Liver (tissue), 3 donors: ENCODE measurements around the gene THADA.

Experiments used
- EGR1 ChIP-seq, 2 donors: IDR thresholded peaks; 2 replicates each; pipeline ENCODE4 v1.6.1; 2016 to 2018; ENCODE audit warnings: antibody characterized with exemption in 2 of 2, low read depth in 2 of 2
- GABPA ChIP-seq, 2 donors: IDR thresholded peaks in 1 of 2; conservative IDR thresholded peaks in 1 of 2; 2 replicates each; pipeline ENCODE4 v1.6.1; 2016; ENCODE audit warnings: antibody characterized with exemption in 2 of 2, mild to moderate bottlenecking in 1 of 2, moderate library complexity in 1 of 2
- TF ChIP-seq, protein P1 (sequence below): fragments of 150-350 bp; IDR thresholded peaks from 2 replicates; pipeline ENCODE4 v1.5.1; 2017; ENCODE audit warnings: improper control_type of control experiment, low read depth, low read length; ENCODE audit not compliant: missing input control
- TF ChIP-seq, protein P2 (sequence below): IDR thresholded peaks from 2 replicates; pipeline ENCODE4 v1.6.1; 2016; ENCODE audit warnings: antibody characterized with exemption, mild to moderate bottlenecking
- donor health status: healthy.
- donor health status: healthy.

DNA sequence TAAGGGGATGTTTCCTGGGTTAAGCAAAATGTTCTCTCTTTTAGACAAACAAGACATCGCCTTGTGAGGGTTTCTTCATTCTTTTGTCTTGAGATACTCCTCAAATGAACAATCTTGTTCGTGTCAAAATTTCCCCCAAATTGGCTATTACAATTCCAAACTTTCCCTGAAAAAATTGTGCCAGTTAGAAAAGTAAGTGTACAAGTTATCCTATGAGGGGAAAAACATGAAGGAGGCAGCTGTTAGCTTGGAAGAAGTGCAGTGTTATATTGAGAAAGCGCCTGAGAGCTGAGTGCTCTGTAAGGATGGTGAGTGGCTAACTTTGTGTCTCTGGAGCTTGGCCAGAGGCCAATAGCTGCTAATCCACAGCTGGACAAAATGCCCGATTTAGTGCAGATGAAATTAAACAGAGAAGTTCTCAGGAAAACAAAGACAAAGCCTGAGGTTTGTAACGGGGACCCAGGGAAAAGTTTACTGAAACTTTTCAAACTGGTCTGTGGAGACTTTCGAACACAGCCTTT lies 27.2 kb upstream of the THADA start:
- TF ChIP-seq, protein P1, sequence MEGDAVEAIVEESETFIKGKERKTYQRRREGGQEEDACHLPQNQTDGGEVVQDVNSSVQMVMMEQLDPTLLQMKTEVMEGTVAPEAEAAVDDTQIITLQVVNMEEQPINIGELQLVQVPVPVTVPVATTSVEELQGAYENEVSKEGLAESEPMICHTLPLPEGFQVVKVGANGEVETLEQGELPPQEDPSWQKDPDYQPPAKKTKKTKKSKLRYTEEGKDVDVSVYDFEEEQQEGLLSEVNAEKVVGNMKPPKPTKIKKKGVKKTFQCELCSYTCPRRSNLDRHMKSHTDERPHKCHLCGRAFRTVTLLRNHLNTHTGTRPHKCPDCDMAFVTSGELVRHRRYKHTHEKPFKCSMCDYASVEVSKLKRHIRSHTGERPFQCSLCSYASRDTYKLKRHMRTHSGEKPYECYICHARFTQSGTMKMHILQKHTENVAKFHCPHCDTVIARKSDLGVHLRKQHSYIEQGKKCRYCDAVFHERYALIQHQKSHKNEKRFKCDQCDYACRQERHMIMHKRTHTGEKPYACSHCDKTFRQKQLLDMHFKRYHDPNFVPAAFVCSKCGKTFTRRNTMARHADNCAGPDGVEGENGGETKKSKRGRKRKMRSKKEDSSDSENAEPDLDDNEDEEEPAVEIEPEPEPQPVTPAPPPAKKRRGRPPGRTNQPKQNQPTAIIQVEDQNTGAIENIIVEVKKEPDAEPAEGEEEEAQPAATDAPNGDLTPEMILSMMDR: no peak
- no peak for TF ChIP-seq GABPA (IDR thresholded peaks at IDR 0.05 in 1 of 2, conservative IDR thresholded peaks at IDR 0.05 in 1 of 2)
- TF ChIP-seq, protein P2, sequence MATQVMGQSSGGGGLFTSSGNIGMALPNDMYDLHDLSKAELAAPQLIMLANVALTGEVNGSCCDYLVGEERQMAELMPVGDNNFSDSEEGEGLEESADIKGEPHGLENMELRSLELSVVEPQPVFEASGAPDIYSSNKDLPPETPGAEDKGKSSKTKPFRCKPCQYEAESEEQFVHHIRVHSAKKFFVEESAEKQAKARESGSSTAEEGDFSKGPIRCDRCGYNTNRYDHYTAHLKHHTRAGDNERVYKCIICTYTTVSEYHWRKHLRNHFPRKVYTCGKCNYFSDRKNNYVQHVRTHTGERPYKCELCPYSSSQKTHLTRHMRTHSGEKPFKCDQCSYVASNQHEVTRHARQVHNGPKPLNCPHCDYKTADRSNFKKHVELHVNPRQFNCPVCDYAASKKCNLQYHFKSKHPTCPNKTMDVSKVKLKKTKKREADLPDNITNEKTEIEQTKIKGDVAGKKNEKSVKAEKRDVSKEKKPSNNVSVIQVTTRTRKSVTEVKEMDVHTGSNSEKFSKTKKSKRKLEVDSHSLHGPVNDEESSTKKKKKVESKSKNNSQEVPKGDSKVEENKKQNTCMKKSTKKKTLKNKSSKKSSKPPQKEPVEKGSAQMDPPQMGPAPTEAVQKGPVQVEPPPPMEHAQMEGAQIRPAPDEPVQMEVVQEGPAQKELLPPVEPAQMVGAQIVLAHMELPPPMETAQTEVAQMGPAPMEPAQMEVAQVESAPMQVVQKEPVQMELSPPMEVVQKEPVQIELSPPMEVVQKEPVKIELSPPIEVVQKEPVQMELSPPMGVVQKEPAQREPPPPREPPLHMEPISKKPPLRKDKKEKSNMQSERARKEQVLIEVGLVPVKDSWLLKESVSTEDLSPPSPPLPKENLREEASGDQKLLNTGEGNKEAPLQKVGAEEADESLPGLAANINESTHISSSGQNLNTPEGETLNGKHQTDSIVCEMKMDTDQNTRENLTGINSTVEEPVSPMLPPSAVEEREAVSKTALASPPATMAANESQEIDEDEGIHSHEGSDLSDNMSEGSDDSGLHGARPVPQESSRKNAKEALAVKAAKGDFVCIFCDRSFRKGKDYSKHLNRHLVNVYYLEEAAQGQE: no peak
- TF ChIP-seq EGR1 (IDR thresholded peaks at IDR 0.05; ENCODE audit: low read depth in 2 of 2): no peak
